RWPE2 (cell line): Measurements from ENCODE around the gene TRIM26.

Experiments used
- ATAC-seq: fragments of 200-7000 bp; cut with Tn5 transposase; 3 replicates; pipeline ENCODE4 v1.9.1; 2021; ENCODE audit warnings: low read depth
- DNase-seq: peaks from one replicate; pipeline ENCODE4 v3.0.0-alpha.2; 2020; ENCODE audit warnings: low spot score
- H3K27ac ChIP-seq: fragments of 450-650 bp; 2 replicates; pipeline ENCODE4 v1.5.1; 2017; ENCODE audit warnings: mild to moderate bottlenecking; ENCODE audit not compliant: poor library complexity, severe bottlenecking
- H3K27me3 ChIP-seq: fragments of 250-450 bp; sonication (Bioruptor Pico); 2 replicates; pipeline ENCODE4 v1.5.1; 2021; ENCODE audit warnings: mild to moderate bottlenecking, moderate library complexity; ENCODE audit not compliant: insufficient read depth, poor library complexity, severe bottlenecking
- H3K36me3 ChIP-seq: fragments of 250-450 bp; sonication (Bioruptor Pico); 2 replicates; pipeline ENCODE4 v1.5.1; 2020; ENCODE audit warnings: low read depth, mild to moderate bottlenecking, moderate library complexity
- H3K4me1 ChIP-seq: fragments of 250-450 bp; sonication (Bioruptor Pico); 2 replicates; pipeline ENCODE4 v1.5.1; 2021; ENCODE audit warnings: mild to moderate bottlenecking, moderate library complexity; ENCODE audit not compliant: insufficient read depth, poor library complexity, severe bottlenecking
- H3K4me3 ChIP-seq: fragments of 250-450 bp; sonication (Bioruptor Pico); 2 replicates; pipeline ENCODE4 v1.5.1; 2021; ENCODE audit warnings: mild to moderate bottlenecking, moderate library complexity; ENCODE audit not compliant: severe bottlenecking
- H3K9me3 ChIP-seq: fragments of 250-450 bp; sonication (Bioruptor Pico); 2 replicates; pipeline ENCODE4 v1.5.1; 2021; ENCODE audit warnings: mild to moderate bottlenecking, moderate library complexity; ENCODE audit not compliant: severe bottlenecking
- CTCF ChIP-seq: fragments of 450-650 bp; IDR thresholded peaks from one replicate; pipeline ENCODE4 v1.5.1; 2017; ENCODE audit warnings: mild to moderate bottlenecking, moderate library complexity; ENCODE audit not compliant: poor library complexity, severe bottlenecking

The TRIM26 gene

GRCh38 chr6:30207619-30208295 lies 5.4 kb downstream of the TRIM26 start:
- peak; percentile 65 for ATAC-seq
- Histone ChIP-seq H3K27ac (peak overlapping the region; percentile 82), H3K4me1 (peaks cover 36% of the 10 kb centered on the region), H3K4me3 (no peak overlapping the region), H3K27me3 (no peaks in the 10 kb centered on the region), H3K36me3 (peaks cover 14% of the 10 kb centered on the region), H3K9me3 (no peaks in the 10 kb centered on the region)
- no peak for TF ChIP-seq CTCF
- DNase-seq, result no peak

GRCh38 chr6:30206799-30207618 lies 6.2 kb downstream of the TRIM26 start:
- H3K36me3 ChIP-seq, result peaks cover 20% of the 10 kb centered on the region
- H3K9me3 ChIP-seq, result no peaks in the 10 kb centered on the region
- H3K4me3 ChIP-seq, result no peak overlapping the region
- ATAC-seq, result peak; percentile 59
- H3K27me3 ChIP-seq, result no peaks in the 10 kb centered on the region
- H3K27ac ChIP-seq, result peak overlapping the region; percentile 82
- peaks cover 43% of the 10 kb centered on the region for H3K4me1 ChIP-seq
- no peak for TF ChIP-seq CTCF
- no peak for DNase-seq

GRCh38 chr6:30206152-30206551 lies 7.1 kb downstream of the TRIM26 start:
- H3K4me3 ChIP-seq, result no peak overlapping the region
- no peaks in the 10 kb centered on the region for H3K9me3 ChIP-seq
- ATAC-seq, result no peak
- peaks cover 43% of the 10 kb centered on the region for H3K4me1 ChIP-seq
- peaks cover 29% of the 10 kb centered on the region for H3K36me3 ChIP-seq
- H3K27ac ChIP-seq, result peak overlapping the region; percentile 82
- TF ChIP-seq CTCF, result no peak
- no peak for DNase-seq
- no peaks in the 10 kb centered on the region for H3K27me3 ChIP-seq

- no peak for TF ChIP-seq CTCF
- Histone ChIP-seq H3K27ac (no peak overlapping the region), H3K9me3 (no peaks in the 10 kb centered on the region), H3K27me3 (no peaks in the 10 kb centered on the region), H3K36me3 (peaks cover 37% of the 10 kb centered on the region), H3K4me1 (peaks cover 44% of the 10 kb centered on the region), H3K4me3 (no peak overlapping the region)
- ATAC-seq, result no peak
- no peak for DNase-seq
Measured at GRCh38 chr6:30204116-30204515, 9.1 kb downstream of the TRIM26 start.
